Stimulated activated effector memory CD8-positive, alpha-beta T cell treated with anti-CD3 and anti-CD28 coated beads, Interleukin-12 subunit alpha, Interleukin-12 subunit beta, amount 100 ng/mL, for 72 hours (primary cell): Measurements from ENCODE around the gene PDZD2.

Experiments
- ATAC-seq: fragments of 150-1000 bp; cut with Tn5 transposase; 2 replicates; pipeline ENCODE4 v1.10.0; 2021
- DNase-seq, 2 donors: peaks; one replicate each; pipeline ENCODE4 v3.0.0; 2021 to 2022; ENCODE audit warnings: low spot score in 2 of 2
- H3K27ac Mint-ChIP-seq: one replicate; pipeline ENCODE4 v1.8.0; 2022; ENCODE audit warnings: mild to moderate bottlenecking, mixed read lengths
- H3K36me3 Mint-ChIP-seq: one replicate; pipeline ENCODE4 v1.8.0; 2022; ENCODE audit warnings: mild to moderate bottlenecking, mixed read lengths
- H3K4me1 Mint-ChIP-seq: one replicate; pipeline ENCODE4 v1.8.0; 2022; ENCODE audit warnings: mixed read lengths
- H3K4me3 Mint-ChIP-seq: one replicate; pipeline ENCODE4 v1.8.0; 2022; ENCODE audit warnings: mild to moderate bottlenecking, mixed read lengths
- H3K9me3 Mint-ChIP-seq: one replicate; pipeline ENCODE4 v1.8.0; 2022; ENCODE audit warnings: mixed read lengths

Gene PDZD2

GRCh38 chr5:32017692-32018367 lies 378.9 kb downstream of the PDZD2 start:
- ATAC-seq (no peak), DNase-seq (no peak)
- Mint-ChIP-seq H3K4me3 (no peak overlapping the region), H3K27ac (no peak overlapping the region), H3K9me3 (no peaks in the 10 kb centered on the region), H3K4me1 (no peaks in the 10 kb centered on the region), H3K36me3 (no peaks in the 10 kb centered on the region)

GRCh38 chr5:32018476-32019436 lies 379.8 kb downstream of the PDZD2 start:
- H3K27ac Mint-ChIP-seq = no peak overlapping the region
- no peak for ATAC-seq
- DNase-seq = no peak
- H3K36me3 Mint-ChIP-seq = no peaks in the 10 kb centered on the region
- no peak overlapping the region for H3K4me3 Mint-ChIP-seq
- no peaks in the 10 kb centered on the region for H3K4me1 Mint-ChIP-seq
- no peaks in the 10 kb centered on the region for H3K9me3 Mint-ChIP-seq

GRCh38 chr5:32020271-32020670 lies 381.3 kb downstream of the PDZD2 start:
- H3K4me1 Mint-ChIP-seq = no peaks in the 10 kb centered on the region
- H3K4me3 Mint-ChIP-seq = no peak overlapping the region
- no peak overlapping the region for H3K27ac Mint-ChIP-seq
- no peaks in the 10 kb centered on the region for H3K36me3 Mint-ChIP-seq
- no peaks in the 10 kb centered on the region for H3K9me3 Mint-ChIP-seq
- no peak for DNase-seq
- peak; percentile 26 for ATAC-seq

DNA sequence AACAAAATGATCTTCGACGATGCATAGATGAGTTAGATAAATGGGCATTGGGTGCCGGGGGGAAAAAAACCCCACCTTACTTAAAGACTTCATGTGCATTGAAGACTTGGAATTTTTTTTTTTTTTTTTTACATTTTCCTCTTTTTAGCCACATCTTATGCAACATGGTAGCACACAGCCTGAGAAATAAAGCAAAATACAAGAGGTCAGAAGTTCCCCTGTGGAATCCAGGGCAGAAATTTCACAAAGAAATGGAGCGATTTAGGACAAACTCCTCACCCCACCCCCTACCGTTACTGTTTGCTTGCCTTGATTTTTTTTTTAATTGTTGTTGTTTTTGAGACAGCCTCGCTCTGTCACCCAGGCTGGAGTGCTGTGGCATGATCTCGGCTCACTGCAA lies 382.0 kb downstream of the PDZD2 start:
- H3K4me1 Mint-ChIP-seq = no peaks in the 10 kb centered on the region
- DNase-seq = no peak
- H3K4me3 Mint-ChIP-seq = no peak overlapping the region
- no peak overlapping the region for H3K27ac Mint-ChIP-seq
- ATAC-seq = no peak
- no peaks in the 10 kb centered on the region for H3K9me3 Mint-ChIP-seq
- H3K36me3 Mint-ChIP-seq = no peaks in the 10 kb centered on the region

DNA sequence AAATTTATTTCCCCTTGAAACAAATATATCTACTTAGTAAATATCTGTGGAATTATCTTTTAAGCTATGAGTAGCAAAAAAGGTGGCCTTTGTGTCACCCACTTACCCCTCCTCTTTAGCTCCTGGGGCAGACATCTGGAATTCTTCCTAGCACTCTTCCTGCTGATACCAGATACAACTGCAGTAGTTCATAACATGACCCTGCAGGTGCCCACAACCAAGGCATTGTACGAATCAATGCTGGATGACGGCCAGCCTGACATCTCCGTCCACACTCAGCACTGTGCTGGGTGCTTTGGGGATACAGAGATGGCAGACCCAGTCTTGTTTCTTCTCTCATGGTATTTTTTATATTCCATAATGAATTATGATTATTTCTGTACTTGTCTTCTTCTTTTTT lies 382.8 kb downstream of the PDZD2 start:
- Mint-ChIP-seq H3K4me3 (no peak overlapping the region), H3K36me3 (no peaks in the 10 kb centered on the region), H3K27ac (no peak overlapping the region), H3K4me1 (no peaks in the 10 kb centered on the region), H3K9me3 (no peaks in the 10 kb centered on the region)
- ATAC-seq (no peak), DNase-seq (no peak)

GRCh38 chr5:32022638-32023037 lies 383.7 kb downstream of the PDZD2 start:
- no peak overlapping the region for H3K27ac Mint-ChIP-seq

DNA sequence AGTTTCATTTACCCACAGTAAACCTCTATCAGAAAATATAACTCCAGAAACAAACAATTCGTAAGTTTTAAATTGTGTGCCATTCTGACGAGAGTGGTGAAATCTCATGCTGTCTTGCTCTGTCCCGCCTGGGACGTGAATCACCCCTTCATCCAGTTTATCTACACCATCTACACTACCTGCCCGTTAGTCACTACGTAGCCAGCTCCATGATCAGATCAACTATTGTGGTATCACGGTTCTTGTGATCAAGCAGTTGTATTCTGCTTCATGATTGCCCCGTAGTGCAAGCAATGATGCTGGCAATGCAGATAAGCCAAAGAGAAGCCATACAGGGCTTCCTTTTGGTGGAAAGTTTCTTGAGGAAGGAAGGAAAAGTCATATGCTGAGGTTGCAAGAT lies 384.9 kb downstream of the PDZD2 start:
- Mint-ChIP-seq H3K27ac (no peak overlapping the region), H3K9me3 (no peaks in the 10 kb centered on the region), H3K4me1 (no peaks in the 10 kb centered on the region), H3K4me3 (no peak overlapping the region), H3K36me3 (no peaks in the 10 kb centered on the region)
- no peak for ATAC-seq
- no peak for DNase-seq

More at GRCh38 chr5:32022638-32023037, 383.7 kb downstream of the PDZD2 start:
- Mint-ChIP-seq H3K4me1 (no peaks in the 10 kb centered on the region), H3K36me3 (no peaks in the 10 kb centered on the region), H3K4me3 (no peak overlapping the region), H3K9me3 (no peaks in the 10 kb centered on the region)
- ATAC-seq (no peak), DNase-seq (no peak)

GRCh38 chr5:32024751-32025150 lies 385.8 kb downstream of the PDZD2 start:
- H3K9me3 Mint-ChIP-seq = no peaks in the 10 kb centered on the region
- no peak overlapping the region for H3K27ac Mint-ChIP-seq
- H3K4me1 Mint-ChIP-seq = no peaks in the 10 kb centered on the region
- no peak overlapping the region for H3K4me3 Mint-ChIP-seq
- ATAC-seq (no peak), DNase-seq (no peak)
- H3K36me3 Mint-ChIP-seq = no peaks in the 10 kb centered on the region

DNA sequence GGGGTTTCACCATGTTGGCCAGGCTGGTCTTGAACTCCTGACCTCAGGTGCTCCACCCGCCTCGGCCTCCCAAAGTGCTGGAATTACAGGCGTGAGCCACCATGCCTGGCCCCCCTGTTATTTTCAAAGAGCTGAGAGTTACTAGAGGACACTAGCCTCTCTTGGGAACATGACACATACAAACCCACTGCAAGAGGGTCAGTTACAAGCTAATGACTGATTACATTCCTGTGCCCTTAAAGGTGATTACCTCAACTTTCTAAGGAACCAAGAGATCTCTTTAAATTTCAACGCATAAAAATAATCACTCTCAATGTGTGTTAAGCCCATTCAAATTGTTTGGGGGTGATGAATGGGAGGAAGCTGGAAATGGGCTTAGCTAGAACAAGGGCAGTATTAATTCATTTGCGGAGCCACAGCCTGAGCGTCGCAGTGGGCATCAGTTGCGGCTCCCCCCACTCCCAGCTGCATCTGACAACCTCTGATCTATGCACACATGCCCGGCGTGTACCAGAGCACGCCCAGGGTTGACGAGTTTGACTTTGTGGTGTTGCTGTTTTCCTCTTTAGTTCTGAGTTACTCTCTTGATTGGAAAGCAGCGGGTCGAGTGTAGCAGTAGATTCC lies 388.3 kb downstream of the PDZD2 start:
- DNase-seq = no peak

GRCh38 chr5:32027717-32028458 lies 389.0 kb downstream of the PDZD2 start:
- DNase-seq = no peak
- H3K36me3 Mint-ChIP-seq = no peaks in the 10 kb centered on the region
- no peaks in the 10 kb centered on the region for H3K9me3 Mint-ChIP-seq
- H3K4me1 Mint-ChIP-seq = peaks cover 5% of the 10 kb centered on the region
- no peak for ATAC-seq
- H3K4me3 Mint-ChIP-seq = no peak overlapping the region
- no peak overlapping the region for H3K27ac Mint-ChIP-seq

More for the DNA sequence above, 388.3 kb downstream of the PDZD2 start:
- Mint-ChIP-seq H3K4me3 (no peak overlapping the region), H3K9me3 (no peaks in the 10 kb centered on the region), H3K27ac (no peak overlapping the region), H3K36me3 (no peaks in the 10 kb centered on the region), H3K4me1 (no peaks in the 10 kb centered on the region)
- ATAC-seq = no peak

DNA sequence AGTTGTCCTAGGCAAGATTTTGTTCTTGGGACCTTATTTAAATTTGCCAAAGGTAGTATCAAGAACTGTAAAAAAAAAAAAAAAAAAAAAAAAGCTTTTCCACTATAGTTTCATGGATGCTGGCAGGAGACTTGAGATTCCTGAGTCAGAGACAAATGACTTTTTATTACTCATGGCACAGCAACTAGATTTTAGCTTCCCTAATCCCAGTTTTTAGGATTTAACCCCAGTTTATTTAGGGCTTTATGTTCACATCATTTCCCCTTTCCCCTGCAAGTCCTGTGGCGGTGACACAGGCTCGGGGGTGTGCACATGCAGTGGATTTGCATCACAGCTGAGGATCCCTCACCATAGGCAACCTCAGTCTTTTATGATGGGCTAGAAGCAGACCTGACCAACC lies 390.3 kb downstream of the PDZD2 start:
- no peaks in the 10 kb centered on the region for H3K9me3 Mint-ChIP-seq
- no peak for DNase-seq
- H3K4me3 Mint-ChIP-seq = no peak overlapping the region
- no peaks in the 10 kb centered on the region for H3K36me3 Mint-ChIP-seq
- H3K4me1 Mint-ChIP-seq = peaks cover 14% of the 10 kb centered on the region
- H3K27ac Mint-ChIP-seq = no peak overlapping the region
- no peak for ATAC-seq

GRCh38 chr5:32029781-32030180 lies 390.9 kb downstream of the PDZD2 start:
- H3K9me3 Mint-ChIP-seq = no peaks in the 10 kb centered on the region
- H3K27ac Mint-ChIP-seq = no peak overlapping the region
- ATAC-seq (no peak), DNase-seq (no peak)
- H3K4me1 Mint-ChIP-seq = peaks cover 14% of the 10 kb centered on the region
- H3K36me3 Mint-ChIP-seq = no peaks in the 10 kb centered on the region
- H3K4me3 Mint-ChIP-seq = no peak overlapping the region

DNA sequence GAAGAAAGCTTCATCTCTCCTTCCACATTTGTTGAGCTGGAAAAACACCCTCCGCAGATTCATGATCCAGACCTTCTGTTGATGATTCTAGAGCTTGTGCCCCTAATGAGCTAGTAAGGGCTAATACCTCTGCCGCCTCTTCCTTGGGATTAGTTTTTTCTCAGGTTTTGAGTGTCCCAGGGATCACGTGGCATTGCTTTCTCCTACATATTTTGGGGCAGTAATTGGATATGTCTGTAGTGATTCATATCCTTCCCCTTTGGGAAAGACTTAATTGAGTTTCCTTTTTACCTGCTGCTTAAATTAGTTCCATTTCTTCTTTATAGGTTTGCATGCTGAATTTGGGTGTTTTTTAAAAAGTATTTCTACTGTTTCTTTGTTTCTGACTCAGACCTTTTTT lies 391.3 kb downstream of the PDZD2 start:
- DNase-seq (no peak), ATAC-seq (no peak)
- no peaks in the 10 kb centered on the region for H3K36me3 Mint-ChIP-seq
- H3K9me3 Mint-ChIP-seq = no peaks in the 10 kb centered on the region
- no peak overlapping the region for H3K27ac Mint-ChIP-seq
- no peak overlapping the region for H3K4me3 Mint-ChIP-seq
- peaks cover 14% of the 10 kb centered on the region for H3K4me1 Mint-ChIP-seq

DNA sequence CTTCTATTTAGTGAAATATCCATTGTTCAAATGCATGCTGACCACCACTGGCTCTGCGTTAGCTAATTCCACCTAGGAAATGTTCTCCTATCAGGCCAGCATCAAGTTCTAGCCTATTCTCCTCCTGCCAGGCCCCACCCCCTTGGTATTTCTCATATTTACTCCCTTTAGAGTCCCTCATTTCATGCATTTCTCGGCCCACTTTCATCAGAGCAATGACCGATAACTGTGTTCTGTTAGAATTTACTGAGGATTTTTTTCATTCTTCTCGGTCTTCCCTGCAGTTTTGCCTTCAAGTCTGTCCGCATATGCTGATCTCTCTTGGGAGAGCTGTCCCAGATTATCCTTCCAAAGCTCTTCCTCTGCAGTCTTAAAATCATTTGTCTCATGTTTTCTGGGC lies 391.8 kb downstream of the PDZD2 start:
- no peak overlapping the region for H3K27ac Mint-ChIP-seq
- H3K36me3 Mint-ChIP-seq = no peaks in the 10 kb centered on the region
- H3K9me3 Mint-ChIP-seq = no peaks in the 10 kb centered on the region
- no peak for ATAC-seq
- H3K4me3 Mint-ChIP-seq = no peak overlapping the region
- DNase-seq = no peak
- peaks cover 14% of the 10 kb centered on the region for H3K4me1 Mint-ChIP-seq

GRCh38 chr5:32031089-32031488 lies 392.2 kb downstream of the PDZD2 start:
- Mint-ChIP-seq H3K36me3 (no peaks in the 10 kb centered on the region), H3K27ac (no peak overlapping the region), H3K9me3 (no peaks in the 10 kb centered on the region), H3K4me3 (no peak overlapping the region), H3K4me1 (peaks cover 14% of the 10 kb centered on the region)
- DNase-seq = no peak
- ATAC-seq = no peak
